Caco-2 (cell line): ENCODE measurements around the gene ANAPC5. TPM values are rescaled to one million over a fixed set of nuclear protein-coding genes. Genes with fewer than 3 reads are reported as not detected.

Experiments used
- BruUV-seq: library from RNA; stranded (reverse); fragments of 400-500 nt; replicated peaks from 2 replicates; lab custom pipeline; 2021; lab: Mats Ljungman, UMichigan
- CTCF ChIA-PET: fragments of 300-600 bp; sonication (Branson Sonifier 250); formaldehyde crosslinking; loops from one replicate; lab custom pipeline; 2022; ENCODE audit warnings: antibody characterized with exemption; lab: Charles Lee
- POLR2A ChIA-PET: fragments of 300-600 bp; sonication (Branson Sonifier 250); formaldehyde crosslinking; loops from one replicate; lab custom pipeline; 2022; ENCODE audit warnings: antibody characterized with exemption; lab: Charles Lee
- DNase-seq, 2 experiments: peaks; one replicate each; pipeline versions ENCODE4 v3.0.0 to v3.0.0-alpha.2; 2020 to 2022
- H3K27me3 ChIP-seq: replicated peaks from 2 replicates; pipeline ENCODE4 v1.6.0; 2011; ENCODE audit warnings: low read length; ENCODE audit not compliant: control insufficient read depth, insufficient read depth
- H3K36me3 ChIP-seq: 2 replicates; pipeline ENCODE4 v1.5.1; 2011; ENCODE audit warnings: low read length; ENCODE audit not compliant: control insufficient read depth, insufficient read depth
- H3K4me1 ChIP-seq: fragments of 250-450 bp; sonication (Bioruptor Pico); 2 replicates; pipeline ENCODE4 v1.5.1; 2020; ENCODE audit warnings: mild to moderate bottlenecking
- H3K4me3 ChIP-seq: 2 replicates; pipeline ENCODE4 v1.5.1; 2011; ENCODE audit warnings: low read depth, mild to moderate bottlenecking, control low read depth, low read length
- H3K9me3 ChIP-seq: fragments of 250-450 bp; sonication (Bioruptor Pico); 2 replicates; pipeline ENCODE4 v1.5.1; 2020; ENCODE audit warnings: mild to moderate bottlenecking, moderate library complexity
- H3K27ac Mint-ChIP-seq: one replicate; pipeline ENCODE4 v1.8.0; 2022; ENCODE audit warnings: mixed read lengths; ENCODE audit not compliant: unreplicated experiment
- H3K27me3 Mint-ChIP-seq: one replicate; pipeline ENCODE4 v1.8.0; 2022; ENCODE audit warnings: mixed read lengths; ENCODE audit not compliant: insufficient read depth, unreplicated experiment
- H3K36me3 Mint-ChIP-seq: one replicate; pipeline ENCODE4 v1.8.0; 2022; ENCODE audit warnings: mild to moderate bottlenecking, mixed read lengths; ENCODE audit not compliant: insufficient read depth, unreplicated experiment
- H3K4me1 Mint-ChIP-seq: one replicate; pipeline ENCODE4 v1.8.0; 2022; ENCODE audit warnings: low read depth, mixed read lengths; ENCODE audit not compliant: unreplicated experiment
- H3K4me3 Mint-ChIP-seq: one replicate; pipeline ENCODE4 v1.8.0; 2022; ENCODE audit warnings: mild to moderate bottlenecking, moderate library complexity, mixed read lengths; ENCODE audit not compliant: unreplicated experiment
- H3K9me3 Mint-ChIP-seq: one replicate; pipeline ENCODE4 v1.8.0; 2022; ENCODE audit warnings: mixed read lengths; ENCODE audit not compliant: unreplicated experiment
- CTCF ChIP-seq, 2 experiments: fragments of 200-600 bp in 1 of 2; IDR thresholded peaks; 1 replicate in 1 of 2; 2 replicates in 1 of 2; pipeline versions ENCODE4 v1.5.1 to v1.8.0; 2011 to 2022; ENCODE audit warnings: antibody characterized with exemption in 1 of 2, control low read depth in 1 of 2, inconsistent platforms in 1 of 2, low read depth in 1 of 2, low read length in 1 of 2, mild to moderate bottlenecking in 1 of 2, moderate library complexity in 1 of 2; ENCODE audit not compliant: insufficient read depth in 1 of 2, severe bottlenecking in 1 of 2, unreplicated experiment in 1 of 2
- intact Hi-C: fragments of 100-400 bp; cut with micrococcal nuclease; formaldehyde crosslinking; loops from one replicate; pipeline ENCODE4 v1.10.0; 2022; ENCODE audit not compliant: unreplicated experiment
- total RNA-seq: library from RNA; stranded (reverse); gene quantifications from 2 replicates; pipeline ENCODE4 v1.2.3, GENCODE V29; 2022

The ANAPC5 gene
- total RNA-seq, 1 experiment from 2014 or later: 106 TPM

- Mint-ChIP-seq H3K9me3 (no peaks in the 10 kb centered on the region), H3K4me3 (no peak overlapping the region), H3K36me3 (peaks cover 25% of the 10 kb centered on the region), H3K27me3 (no peaks in the 10 kb centered on the region), H3K27ac (no peak overlapping the region), H3K4me1 (no peaks in the 10 kb centered on the region)
- DNase-seq: no peak
- Histone ChIP-seq H3K4me3 (no peak overlapping the region), H3K9me3 (no peaks in the 10 kb centered on the region), H3K27me3 (no peaks in the 10 kb centered on the region), H3K36me3 (no peaks in the 10 kb centered on the region; the same call in 1 of the 2 replicates), H3K4me1 (no peaks in the 10 kb centered on the region)
- ChIA-PET POLR2A (no interaction called here), CTCF (interaction anchor here (0.6 kb wide), 1 partner anchor 180 kb away, joined by 5 read pairs; no protein-coding TSS in a partner anchor)
- TF ChIP-seq CTCF (IDR thresholded peaks at IDR 0.05; ENCODE audit: insufficient read depth in 1 of 2, low read depth in 1 of 2, low read length in 1 of 2, severe bottlenecking in 1 of 2, unreplicated experiment in 1 of 2): no peak
- no TSS peak for BruUV-seq
- intact Hi-C loops: no loop called here
Observed at GRCh38 chr12:121263206-121263935, 88.8 kb downstream of the ANAPC5 start.

GRCh38 chr12:121261398-121261797 is 90.8 kb downstream of the ANAPC5 start:
- no TSS peak for BruUV-seq
- no peak overlapping the region for H3K27ac Mint-ChIP-seq
- H3K4me3 ChIP-seq: no peak overlapping the region

GRCh38 chr12:121260091-121260490 is 92.1 kb downstream of the ANAPC5 start:
- ChIA-PET POLR2A (no interaction called here), CTCF (no interaction called here)
- Histone ChIP-seq H3K9me3 (no peaks in the 10 kb centered on the region), H3K36me3 (no peaks in the 10 kb centered on the region; the same call in 1 of the 2 replicates), H3K4me3 (no peak overlapping the region), H3K4me1 (no peaks in the 10 kb centered on the region), H3K27me3 (no peaks in the 10 kb centered on the region)
- no peaks in the 10 kb centered on the region for H3K4me1 Mint-ChIP-seq
- no TSS peak for BruUV-seq
- H3K27ac Mint-ChIP-seq: no peak overlapping the region
- H3K36me3 Mint-ChIP-seq: peaks cover 36% of the 10 kb centered on the region
- H3K4me3 Mint-ChIP-seq: no peak overlapping the region
- no peak for DNase-seq
- intact Hi-C loops: no loop called here
- H3K27me3 Mint-ChIP-seq: no peaks in the 10 kb centered on the region
- TF ChIP-seq CTCF (IDR thresholded peaks at IDR 0.05; ENCODE audit: insufficient read depth in 1 of 2, low read depth in 1 of 2, low read length in 1 of 2, severe bottlenecking in 1 of 2, unreplicated experiment in 1 of 2): no peak
- H3K9me3 Mint-ChIP-seq: no peaks in the 10 kb centered on the region

More at GRCh38 chr12:121261398-121261797, 90.8 kb downstream of the ANAPC5 start:
- CTCF ChIA-PET: no interaction called here
- Histone ChIP-seq H3K4me1 (no peaks in the 10 kb centered on the region), H3K27me3 (no peaks in the 10 kb centered on the region), H3K9me3 (no peaks in the 10 kb centered on the region), H3K36me3 (no peaks in the 10 kb centered on the region; the same call in 1 of the 2 replicates)
- intact Hi-C loops: no loop called here
- TF ChIP-seq CTCF (IDR thresholded peaks at IDR 0.05; ENCODE audit: insufficient read depth in 1 of 2, low read depth in 1 of 2, low read length in 1 of 2, severe bottlenecking in 1 of 2, unreplicated experiment in 1 of 2): no peak
- DNase-seq: no peak
- Mint-ChIP-seq H3K36me3 (peaks cover 27% of the 10 kb centered on the region), H3K9me3 (no peaks in the 10 kb centered on the region), H3K4me1 (no peaks in the 10 kb centered on the region), H3K4me3 (no peak overlapping the region), H3K27me3 (no peaks in the 10 kb centered on the region)
- POLR2A ChIA-PET: no interaction called here
